Endothelial cell of umbilical vein (primary cell): ENCODE measurements around the gene NFYC. TPM values are rescaled to one million over a fixed set of nuclear protein-coding genes. Genes with fewer than 3 reads are reported as not detected.
"Not testable (repeated sequence)": the region's sequence is repeated elsewhere in the genome, so short reads cannot be mapped to it uniquely, and the experiment has no call there.

ENCODE experiments used
- BruUV-seq: library from RNA; stranded (reverse); fragments of 400-500 nt; replicated peaks from 2 replicates; lab custom pipeline; 2021; lab: Mats Ljungman, UMichigan
- CTCF ChIA-PET: fragments of 300-600, 350-600 bp; sonication (Branson Sonifier 250); formaldehyde crosslinking; loops from one replicate; lab custom pipeline; 2021; ENCODE audit warnings: antibody characterized with exemption, inconsistent platforms; lab: Charles Lee
- POLR2A ChIA-PET: fragments of 300-600, 350-600 bp; sonication (Branson Sonifier 250); formaldehyde crosslinking; loops from one replicate; lab custom pipeline; 2021; ENCODE audit warnings: antibody characterized with exemption, inconsistent platforms; lab: Charles Lee
- DNase-seq: peaks from one replicate; pipeline ENCODE4 v3.0.0-alpha.2; 2011; ENCODE audit warnings: low read depth, low spot score
- FAIRE-seq: peaks from 2 replicates; lab custom pipeline; 2011; peaks lifted over from hg19 to GRCh38; lab: Jason Lieb, UNC
- H2AFZ ChIP-seq: 2 replicates; pipeline ENCODE4 v1.6.0; 2012; ENCODE audit warnings: low read depth, low read length, control low read depth, inconsistent platforms
- H3K27ac ChIP-seq: 2 replicates; pipeline ENCODE4 v1.5.1; 2011; ENCODE audit warnings: low read depth, mild to moderate bottlenecking, control low read depth, low read length, moderate library complexity; ENCODE audit not compliant: insufficient read depth
- H3K27me3 ChIP-seq, 2 experiments: 2 replicates each; pipeline versions ENCODE4 v1.6.0 to v1.6.1; 2011; ENCODE audit warnings: low read length in 2 of 2, mixed read lengths in 1 of 2; ENCODE audit not compliant: control insufficient read depth in 2 of 2, insufficient read depth in 2 of 2
- H3K36me3 ChIP-seq, 2 experiments: 2 replicates in 1 of 2; 3 replicates in 1 of 2; pipeline ENCODE4 v1.5.1; 2011; ENCODE audit warnings: low read length in 2 of 2, mild to moderate bottlenecking in 1 of 2, moderate library complexity in 1 of 2; ENCODE audit not compliant: control insufficient read depth in 2 of 2, insufficient read depth in 2 of 2; ENCODE audit errors: extremely low read depth in 1 of 2
- H3K4me1 ChIP-seq: 3 replicates; pipeline ENCODE4 v1.5.1; 2011; ENCODE audit warnings: mild to moderate bottlenecking, low read length; ENCODE audit not compliant: control insufficient read depth, insufficient read depth; ENCODE audit errors: extremely low read depth
- H3K4me2 ChIP-seq: 2 replicates; pipeline ENCODE4 v1.6.1; 2011; ENCODE audit warnings: low read length, control low read depth, mixed read lengths; ENCODE audit not compliant: insufficient read depth
- H3K4me3 ChIP-seq, 3 experiments: fragments of 200-600 bp in 1 of 3; sonication (generic), shearing (Covaris generic) in 1 of 3; replicated peaks in 1 of 3; 2 replicates each; pipeline ENCODE4 v1.5.1; 2011 to 2016; ENCODE audit warnings: control low read depth in 3 of 3, low read length in 3 of 3, mild to moderate bottlenecking in 2 of 3, inconsistent platforms in 1 of 3, low read depth in 1 of 3, moderate library complexity in 1 of 3; ENCODE audit not compliant: insufficient read depth in 1 of 3
- H3K79me2 ChIP-seq: 2 replicates; pipeline ENCODE4 v1.6.0; 2012; ENCODE audit warnings: low read length, inconsistent platforms; ENCODE audit not compliant: control insufficient read depth, insufficient read depth
- H3K9ac ChIP-seq: replicated peaks from 2 replicates; pipeline ENCODE3; 2011; ENCODE audit warnings: low read length, control low read depth; ENCODE audit not compliant: insufficient read depth; ENCODE audit errors: extremely low read depth
- H3K9me1 ChIP-seq: replicated peaks from 3 replicates; pipeline ENCODE4 v1.6.0; 2011; ENCODE audit warnings: mild to moderate bottlenecking, low read length; ENCODE audit not compliant: control insufficient read depth, insufficient read depth; ENCODE audit errors: extremely low read depth
- H3K9me3 ChIP-seq: replicated peaks from 2 replicates; pipeline ENCODE4 v1.5.1; 2012; ENCODE audit warnings: low read length, inconsistent platforms; ENCODE audit not compliant: control insufficient read depth, insufficient read depth
- H4K20me1 ChIP-seq: replicated peaks from 2 replicates; pipeline ENCODE3; 2011; ENCODE audit warnings: mild to moderate bottlenecking, low read length; ENCODE audit not compliant: control insufficient read depth, insufficient read depth; ENCODE audit errors: extremely low read depth
- EZH2 ChIP-seq: IDR thresholded peaks from 2 replicates; pipeline ENCODE4 v1.6.1; 2012; ENCODE audit warnings: borderline replicate concordance, low read depth, mild to moderate bottlenecking, moderate library complexity, low read length, inconsistent platforms; ENCODE audit not compliant: severe bottlenecking
- FOS ChIP-seq: IDR thresholded peaks from 2 replicates; pipeline ENCODE4 v1.6.1; 2011; ENCODE audit warnings: mild to moderate bottlenecking, low read length, moderate library complexity, borderline replicate concordance; ENCODE audit not compliant: insufficient read depth
- JUN ChIP-seq: IDR thresholded peaks from 2 replicates; pipeline ENCODE4 v1.6.1; 2011; ENCODE audit warnings: borderline replicate concordance, low read depth; ENCODE audit not compliant: insufficient read length, insufficient read depth
- MYC ChIP-seq: IDR thresholded peaks from one replicate; pipeline ENCODE4 v1.6.1; 2011; ENCODE audit warnings: mild to moderate bottlenecking, low read depth, low read length
- POLR2A ChIP-seq: IDR thresholded peaks from 2 replicates; pipeline ENCODE4 v1.6.1; 2012; ENCODE audit warnings: low read depth, mild to moderate bottlenecking, control low read depth, low read length
- dilution Hi-C: fragments of 300-500 bp; cut with MboI; formaldehyde crosslinking; loops from one replicate; pipeline ENCODE4 v1.15.0; 2019; ENCODE audit warnings: low sequenced_read_pairs; ENCODE audit not compliant: extremely low pct_ligation_motif_present
- intact Hi-C: fragments of 100-400 bp; cut with micrococcal nuclease; formaldehyde crosslinking; loops from one replicate; pipeline ENCODE4 v1.10.0; 2022
- polyA plus RNA-seq, 4 experiments: library from polyadenylated mRNA; depleted of rRNA in 3 of 4; stranded (reverse) in 3 of 4; unstranded in 1 of 4; fragments of >200 nt; gene quantifications; 2 replicates each; pipeline versions ENCODE4 v1.2.1 to v1.2.3, GENCODE V29; 2011 to 2012; ENCODE audit warnings: missing spikeins in 1 of 4
- total RNA-seq: library from RNA; stranded (reverse); gene quantifications from 2 replicates; pipeline ENCODE4 v1.2.3, GENCODE V29; 2021

The NFYC gene
- total and polyA plus RNA-seq, 2 donors (not counting 3 experiments of a cell fraction or from before 2014, with no cell fraction given) = 51.1 to 81.7 TPM

- no peaks in the 10 kb centered on the region for H3K9me3 ChIP-seq
- H3K36me3 ChIP-seq = no peaks in the 10 kb centered on the region
- no peak overlapping the region for H3K4me2 ChIP-seq
- H3K27me3 ChIP-seq = no peaks in the 10 kb centered on the region
- dilution Hi-C loops = no loop called here
- H3K27ac ChIP-seq = no peak overlapping the region
- DNase-seq = no peak
- peaks cover 48% of the 10 kb centered on the region for H3K79me2 ChIP-seq
- H3K4me3 ChIP-seq = no peak overlapping the region
- CTCF ChIA-PET = interaction anchor here (1.4 to 1.6 kb wide), 2 partner anchors 10 to 67 kb away, joined by 3 to 5 read pairs; partner anchors contain the start of gene NFYC
- H4K20me1 ChIP-seq = peaks cover 3% of the 10 kb centered on the region
- H3K4me1 ChIP-seq = peaks cover 5% of the 10 kb centered on the region
- POLR2A ChIA-PET = interaction anchor here (2.0 kb wide), 1 partner anchor 10 kb away, joined by 6 read pairs; the partner anchor contains the start of gene NFYC
- no peak overlapping the region for H3K9ac ChIP-seq
- FAIRE-seq = no peak
- intact Hi-C loops = no loop called here
- TF ChIP-seq FOS = no peak
- no peak for TF ChIP-seq POLR2A
- TF ChIP-seq EZH2 = no peak
- TF ChIP-seq JUN = no peak
- no peak for TF ChIP-seq MYC
- no peaks in the 10 kb centered on the region for H3K9me1 ChIP-seq
- no TSS peak for BruUV-seq
- H2AFZ ChIP-seq = no peak overlapping the region
Observed at GRCh38 chr1:40701684-40702083, 10.2 kb downstream of the NFYC start.

GRCh38 chr1:40702810-40703209 is 11.3 kb downstream of the NFYC start:
- POLR2A ChIA-PET = interaction anchor here (1.4 kb wide), 1 partner anchor 11 kb away, joined by 14 read pairs; the partner anchor contains the start of gene NFYC
- H3K4me3 ChIP-seq, intact Hi-C loops, H3K9me1 ChIP-seq, H4K20me1 ChIP-seq, DNase-seq, H3K9me3 ChIP-seq, H3K4me1 ChIP-seq, dilution Hi-C loops, H3K4me2 ChIP-seq, H2AFZ ChIP-seq, H3K27me3 ChIP-seq, BruUV-seq, FAIRE-seq, H3K36me3 ChIP-seq, H3K27ac ChIP-seq, H3K9ac ChIP-seq: not testable (repeated sequence)
- CTCF ChIA-PET = interaction anchor here (1.0 to 2.0 kb wide), 8 partner anchors 8 to 147 kb away, joined by 3 to 18 read pairs (median 4); partner anchors contain the start of gene NFYC
- H3K79me2 ChIP-seq = peaks cover 36% of the 10 kb centered on the region
